Muscle layer of colon (tissue), 2 donors: Measurements from ENCODE around the gene ECD.

Experiments used
- H3K27ac ChIP-seq: one replicate; pipeline ENCODE4 v1.7.0; 2013; ENCODE audit warnings: low read depth, mild to moderate bottlenecking, low read length, moderate library complexity
- H3K27me3 ChIP-seq, 2 donors: one replicate each; pipeline ENCODE4 v1.7.0; 2013; ENCODE audit warnings: low read length in 2 of 2, mild to moderate bottlenecking in 2 of 2; ENCODE audit not compliant: insufficient read depth in 2 of 2, control insufficient read depth in 1 of 2
- H3K36me3 ChIP-seq: one replicate; pipeline ENCODE4 v1.7.0; 2013; ENCODE audit warnings: mild to moderate bottlenecking, low read length; ENCODE audit not compliant: insufficient read depth
- H3K4me1 ChIP-seq: one replicate; pipeline ENCODE4 v1.7.0; 2013; ENCODE audit warnings: mild to moderate bottlenecking, low read length; ENCODE audit not compliant: insufficient read depth
- H3K4me3 ChIP-seq, 2 donors: one replicate each; pipeline ENCODE4 v1.7.0; 2013; ENCODE audit warnings: low read length in 2 of 2, low read depth in 1 of 2, mild to moderate bottlenecking in 1 of 2, moderate library complexity in 1 of 2
- H3K9ac ChIP-seq: one replicate; pipeline ENCODE4 v1.7.0; 2013; ENCODE audit warnings: low read length
- H3K9me3 ChIP-seq: one replicate; pipeline ENCODE4 v1.7.0; 2013; ENCODE audit warnings: mild to moderate bottlenecking, low read length
- donor health status: abdominal sarcoma.
- donor health status: Adenocarcinoma of cecum.

Gene ECD

DNA sequence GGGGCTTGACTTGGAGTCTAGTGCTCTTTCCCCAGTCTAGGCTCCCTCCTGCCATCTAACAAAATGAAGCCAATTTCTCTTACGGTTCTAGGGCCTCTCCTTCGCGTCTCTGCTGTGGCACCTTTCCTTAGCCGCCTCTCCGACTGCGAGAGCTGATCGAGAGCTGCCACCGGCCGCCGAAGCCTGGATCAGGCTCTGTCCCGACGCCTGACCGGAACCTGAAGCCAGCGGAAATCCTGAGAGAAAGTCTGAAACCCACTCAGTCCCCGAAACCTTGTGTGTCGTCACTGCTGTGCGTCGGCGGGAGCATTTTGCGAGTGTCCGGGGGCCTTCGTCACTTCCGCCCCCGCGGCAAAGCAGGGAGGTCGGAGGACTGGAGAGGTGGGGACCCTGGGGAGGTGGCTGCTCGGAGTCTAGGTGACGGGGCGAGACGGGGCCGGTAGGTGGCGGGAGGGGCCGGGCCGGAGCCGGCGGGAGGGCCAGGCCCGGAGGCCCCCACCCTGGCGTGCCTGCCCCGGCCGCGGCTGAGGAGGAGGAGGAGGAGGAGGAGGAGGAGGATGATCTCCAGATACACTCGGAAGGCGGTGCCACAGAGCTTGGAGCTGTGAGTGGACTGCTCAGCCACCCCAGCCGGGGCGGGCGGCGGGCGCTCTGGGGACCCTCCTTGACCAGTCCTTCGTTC is at the start of gene ECD, which contains the start of gene FAM149B1:
Gene ECD (minus strand): TSS at position 226 of the 682 bp plus-strand sequence. CDS start 4,071 bp downstream, outside the sequence.
Gene FAM149B1 (plus strand): TSS at position 337 of the 682 bp plus-strand sequence. CDS start 221 bp downstream, at position 558.
- Histone ChIP-seq H3K27ac (peak within 1 kb of the TSS; percentile 75), H3K9me3 (no peaks in the 10 kb centered on the region), H3K4me1 (peaks cover 24% of the 10 kb centered on the region)

DNA sequence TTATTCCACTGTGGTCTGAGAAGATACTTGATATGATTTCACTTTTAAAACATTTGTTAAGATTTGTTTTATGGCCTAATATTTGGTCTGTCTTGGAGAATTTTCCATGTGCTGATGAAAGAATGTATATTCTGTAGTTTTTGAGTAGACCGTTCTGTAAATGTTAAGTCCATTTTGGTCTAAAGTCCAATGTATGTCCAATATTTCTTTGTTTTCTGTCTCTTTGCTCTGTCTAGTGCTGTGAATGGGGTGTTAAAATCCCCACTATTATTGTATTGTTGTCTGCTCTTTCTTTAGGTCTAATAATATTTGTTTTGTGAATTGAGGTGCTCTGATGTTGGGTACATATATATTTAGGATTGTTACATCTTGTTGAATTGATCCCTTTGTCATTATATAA is 47.9 kb upstream of the ECD start:
- Histone ChIP-seq H3K4me3 (no peak overlapping the region), H3K4me1 (no peaks in the 10 kb centered on the region), H3K36me3 (peaks cover 22% of the 10 kb centered on the region), H3K27me3 (no peaks in the 10 kb centered on the region), H3K9me3 (no peaks in the 10 kb centered on the region), H3K9ac (no peak overlapping the region), H3K27ac (no peak overlapping the region)

More for the DNA sequence above, at the start of gene ECD, which contains the start of gene FAM149B1:
- Histone ChIP-seq H3K4me3 (peak within 1 kb of the TSS; percentile 82 to 93), H3K27me3 (no peaks in the 10 kb centered on the region), H3K9ac (peak within 1 kb of the TSS; percentile 91), H3K36me3 (peaks cover 7% of the 10 kb centered on the region)

DNA sequence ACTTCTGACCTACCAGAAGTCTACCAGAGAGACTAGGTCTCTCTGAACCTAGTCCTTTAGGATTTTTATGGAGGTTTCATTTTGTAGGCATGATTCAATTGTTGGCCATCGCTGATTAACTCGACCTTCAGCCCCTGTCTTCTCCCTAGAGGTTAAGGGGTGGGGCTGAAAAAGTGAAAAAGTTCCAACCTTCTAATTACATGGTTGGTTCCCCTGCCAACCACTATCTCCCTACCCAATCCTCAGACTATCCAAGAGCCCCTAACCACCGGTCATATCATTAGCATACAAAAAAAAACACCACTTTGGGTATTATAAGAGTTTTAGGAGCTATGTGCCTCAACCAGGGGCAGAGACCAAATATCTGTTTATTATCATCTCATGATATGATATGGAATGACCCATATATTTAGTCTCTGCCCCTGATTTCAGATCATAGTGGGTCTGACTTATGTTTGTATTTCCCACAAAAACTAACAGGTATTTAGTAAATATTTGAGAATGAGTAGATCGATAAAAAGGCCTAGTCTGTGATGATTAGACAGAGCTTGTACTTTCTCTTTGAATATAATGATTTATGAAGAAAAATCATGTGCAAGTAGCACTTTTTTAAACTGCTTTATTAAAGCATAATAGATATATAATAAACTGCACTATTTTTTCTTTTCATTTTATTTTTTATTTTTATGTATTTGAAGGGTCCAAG is 43.5 kb upstream of the ECD start:
- Histone ChIP-seq H3K4me1 (no peaks in the 10 kb centered on the region), H3K9me3 (no peaks in the 10 kb centered on the region), H3K27me3 (no peaks in the 10 kb centered on the region), H3K4me3 (no peak overlapping the region), H3K27ac (no peak overlapping the region), H3K36me3 (peaks cover under 1% of the 10 kb centered on the region), H3K9ac (no peak overlapping the region)

DNA sequence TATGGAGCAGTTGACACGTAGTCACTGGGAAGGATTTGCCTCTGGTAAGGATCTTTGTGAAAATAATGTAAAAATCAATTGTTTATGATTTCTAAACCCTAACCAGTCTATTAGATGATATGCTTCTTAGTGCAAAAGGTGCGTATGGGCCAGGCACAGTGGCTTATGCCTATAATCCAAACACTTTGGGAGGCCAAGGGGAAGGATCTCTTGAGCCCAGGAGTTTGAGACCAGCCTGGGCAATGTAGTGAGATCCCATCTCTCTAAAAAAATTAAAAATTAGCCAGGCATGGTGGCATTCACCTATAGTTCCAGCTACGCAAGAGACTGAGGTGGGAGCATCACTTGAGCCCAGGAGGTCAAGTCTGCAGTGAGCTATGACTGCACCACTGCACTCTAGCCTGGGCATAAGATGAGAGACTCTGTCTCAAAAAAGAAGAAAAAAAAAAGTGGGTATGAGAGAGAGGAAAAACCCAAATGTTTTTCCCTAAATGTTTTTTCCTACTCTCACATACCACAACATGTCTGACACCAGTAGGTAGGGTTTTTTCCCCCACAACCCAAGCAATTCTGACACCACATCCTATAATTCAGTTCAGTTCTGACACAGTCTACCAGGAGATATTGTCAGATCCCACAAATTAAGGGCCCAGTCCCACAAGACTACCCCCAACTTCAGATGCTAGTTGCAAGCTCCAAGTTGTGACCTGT is 42.7 kb upstream of the ECD start:
- no peaks in the 10 kb centered on the region for H3K27me3 ChIP-seq
- H3K9ac ChIP-seq = no peak overlapping the region
- H3K4me3 ChIP-seq = no peak overlapping the region
- H3K27ac ChIP-seq = no peak overlapping the region
- no peaks in the 10 kb centered on the region for H3K9me3 ChIP-seq
- H3K36me3 ChIP-seq = no peaks in the 10 kb centered on the region
- no peaks in the 10 kb centered on the region for H3K4me1 ChIP-seq

DNA sequence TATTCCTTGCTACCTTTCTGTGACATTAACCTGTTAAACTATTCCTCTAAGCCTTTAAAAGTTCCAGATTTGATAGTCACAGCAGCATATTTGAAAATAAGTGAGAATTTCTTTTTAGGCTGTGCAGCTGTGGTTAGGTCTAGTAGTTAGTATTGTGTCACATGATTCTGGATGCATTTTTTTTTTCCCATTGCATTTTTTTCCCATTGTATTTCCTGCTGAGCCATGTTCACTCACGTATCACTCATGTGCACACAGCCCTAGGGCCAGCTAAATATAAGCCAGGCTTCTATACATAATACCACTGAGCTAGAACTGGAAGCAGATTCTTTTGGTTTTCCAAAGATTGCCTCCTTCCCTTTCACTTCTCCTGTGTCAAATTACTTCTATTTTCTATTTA is 41.9 kb upstream of the ECD start:
- H3K36me3 ChIP-seq = no peaks in the 10 kb centered on the region
- no peak overlapping the region for H3K9ac ChIP-seq
- H3K27me3 ChIP-seq = no peaks in the 10 kb centered on the region
- H3K9me3 ChIP-seq = no peaks in the 10 kb centered on the region
- no peak overlapping the region for H3K27ac ChIP-seq
- no peaks in the 10 kb centered on the region for H3K4me1 ChIP-seq
- H3K4me3 ChIP-seq = no peak overlapping the region

DNA sequence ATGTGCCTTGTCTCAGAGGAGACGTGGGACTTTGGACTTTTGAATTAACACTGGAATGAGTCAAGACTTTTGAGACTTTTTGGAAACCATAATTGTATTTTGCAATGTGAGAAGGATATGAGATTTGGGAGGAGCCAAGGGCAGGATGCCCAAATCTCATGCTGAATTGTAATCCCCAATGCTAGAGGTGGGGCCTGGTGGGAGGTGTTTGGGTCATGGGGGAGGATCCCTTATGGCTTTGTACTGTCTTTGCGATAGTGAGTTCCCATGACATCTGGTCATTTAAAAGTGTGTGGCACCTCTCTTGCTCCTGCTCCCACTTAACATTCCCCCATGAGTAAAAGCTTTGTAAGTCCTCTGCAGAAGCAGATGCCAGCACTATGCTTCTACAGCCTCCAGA is 40.1 kb upstream of the ECD start:
- Histone ChIP-seq H3K9ac (no peak overlapping the region), H3K27ac (no peak overlapping the region), H3K4me1 (no peaks in the 10 kb centered on the region), H3K36me3 (no peaks in the 10 kb centered on the region), H3K9me3 (no peaks in the 10 kb centered on the region), H3K27me3 (no peaks in the 10 kb centered on the region), H3K4me3 (no peak overlapping the region)

DNA sequence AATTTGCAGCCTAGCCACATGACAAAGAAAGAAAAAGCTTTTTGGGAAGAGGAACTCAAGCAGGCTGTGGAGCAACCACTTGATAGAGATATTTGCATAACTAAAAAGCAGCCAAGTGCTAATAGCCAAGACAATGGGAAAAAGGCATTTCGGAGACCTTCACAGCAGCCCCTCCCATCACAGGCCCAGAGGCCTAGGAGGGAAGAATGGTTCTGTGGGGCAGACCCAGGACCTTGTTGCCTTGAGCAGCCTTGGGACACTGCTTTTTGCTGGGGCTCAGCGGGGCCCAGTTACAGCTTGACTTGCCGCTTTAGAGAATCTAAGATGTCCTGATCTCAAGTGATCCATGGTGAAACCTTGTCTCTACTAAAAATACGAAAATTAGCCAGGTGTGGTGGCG is 38.6 kb upstream of the ECD start:
- Histone ChIP-seq H3K4me1 (no peaks in the 10 kb centered on the region), H3K36me3 (no peaks in the 10 kb centered on the region), H3K27me3 (no peaks in the 10 kb centered on the region), H3K4me3 (no peak overlapping the region), H3K9ac (no peak overlapping the region), H3K27ac (no peak overlapping the region), H3K9me3 (no peaks in the 10 kb centered on the region)

DNA sequence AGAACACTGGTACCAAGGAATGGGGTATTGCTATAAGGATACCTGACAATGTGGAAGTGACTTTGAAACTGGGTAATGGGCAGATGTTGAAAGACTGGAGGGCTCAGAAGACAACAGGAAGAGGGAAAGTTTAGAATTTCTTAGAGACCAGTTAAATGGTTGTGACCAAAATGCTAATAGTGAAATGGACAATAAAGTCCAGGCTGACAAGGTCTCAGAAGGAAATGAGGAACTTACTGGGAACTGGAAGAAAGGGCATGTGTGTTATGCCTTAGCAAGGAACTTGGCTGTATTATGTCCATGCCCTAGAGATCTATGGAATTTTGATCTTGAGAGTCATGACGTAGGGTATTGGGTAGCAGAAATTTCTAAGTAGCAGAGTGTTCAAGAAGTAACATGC is 38.1 kb upstream of the ECD start:
- H3K27me3 ChIP-seq = no peaks in the 10 kb centered on the region
- no peak overlapping the region for H3K27ac ChIP-seq
- H3K4me3 ChIP-seq = no peak overlapping the region
- H3K9ac ChIP-seq = no peak overlapping the region
- no peaks in the 10 kb centered on the region for H3K36me3 ChIP-seq
- H3K9me3 ChIP-seq = no peaks in the 10 kb centered on the region
- no peaks in the 10 kb centered on the region for H3K4me1 ChIP-seq

DNA sequence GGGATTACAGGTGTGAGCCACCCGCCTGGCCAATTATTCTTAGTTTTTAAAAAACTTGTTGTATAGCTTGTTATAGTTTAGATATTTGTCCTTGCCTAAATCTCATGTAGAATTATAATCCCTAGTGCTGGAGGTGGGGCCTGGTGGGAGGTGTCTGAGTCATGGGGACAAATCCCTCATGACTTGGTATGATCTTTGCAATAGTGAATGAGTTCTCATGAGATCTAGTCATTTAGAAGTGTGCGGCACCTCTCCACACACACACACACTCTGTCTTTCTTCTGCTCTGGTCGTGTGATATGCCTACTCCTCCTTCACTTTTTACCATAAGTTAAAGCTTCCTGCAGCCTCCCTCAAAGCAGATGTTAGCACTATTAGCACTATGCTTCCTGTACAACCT is 37.3 kb upstream of the ECD start:
- no peak overlapping the region for H3K4me3 ChIP-seq
- H3K27me3 ChIP-seq = no peaks in the 10 kb centered on the region
- H3K4me1 ChIP-seq = no peaks in the 10 kb centered on the region
- no peaks in the 10 kb centered on the region for H3K36me3 ChIP-seq
- H3K9ac ChIP-seq = no peak overlapping the region
- H3K27ac ChIP-seq = no peak overlapping the region
- no peaks in the 10 kb centered on the region for H3K9me3 ChIP-seq

DNA sequence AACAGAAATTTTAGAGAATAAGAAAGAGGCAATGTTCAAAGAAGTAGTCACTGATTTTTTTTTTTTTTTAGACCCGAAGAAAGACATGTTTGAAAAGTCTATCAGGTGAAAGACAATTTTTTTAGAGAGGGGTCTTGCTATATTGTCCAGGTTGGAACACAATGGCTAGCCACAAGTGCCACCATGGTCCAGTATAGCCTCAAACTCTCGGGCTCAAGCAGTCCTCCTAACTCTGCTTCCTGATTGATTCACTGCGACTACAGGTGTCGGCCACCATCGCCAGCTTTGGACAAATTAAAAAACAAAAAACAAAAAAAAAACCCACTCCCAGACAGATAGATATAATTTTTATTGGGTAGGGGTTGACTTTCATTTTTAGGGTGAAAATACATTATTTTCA is 22.4 kb upstream of the ECD start:
- Histone ChIP-seq H3K9ac (no peak overlapping the region), H3K27me3 (no peaks in the 10 kb centered on the region), H3K4me3 (no peak overlapping the region), H3K27ac (no peak overlapping the region), H3K4me1 (no peaks in the 10 kb centered on the region), H3K9me3 (no peaks in the 10 kb centered on the region), H3K36me3 (peaks cover 10% of the 10 kb centered on the region)

DNA sequence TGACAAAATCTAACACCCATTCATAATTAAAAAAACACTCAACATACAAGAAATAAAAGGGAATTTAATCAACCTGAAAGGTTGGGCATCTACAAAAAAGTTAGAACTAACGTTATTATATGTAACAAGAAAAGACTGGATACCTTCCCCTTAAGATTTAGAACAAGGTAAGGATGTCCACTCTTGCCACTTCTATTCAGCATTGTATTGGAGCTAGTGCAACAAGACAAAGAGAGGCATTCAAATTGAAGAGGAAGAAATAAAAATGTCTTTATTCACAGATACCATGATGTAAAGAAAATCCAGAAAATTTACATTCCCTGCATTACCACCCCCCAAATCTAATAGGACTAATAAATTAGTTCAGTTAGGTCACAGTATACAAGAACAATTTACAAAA is 18.5 kb upstream of the ECD start:
- no peaks in the 10 kb centered on the region for H3K4me1 ChIP-seq
- no peak overlapping the region for H3K9ac ChIP-seq
- H3K27me3 ChIP-seq = no peaks in the 10 kb centered on the region
- peaks cover 15% of the 10 kb centered on the region for H3K36me3 ChIP-seq
- H3K4me3 ChIP-seq = no peak overlapping the region
- H3K9me3 ChIP-seq = no peaks in the 10 kb centered on the region
- no peak overlapping the region for H3K27ac ChIP-seq
